Mesenchymal stem cell (in vitro differentiated cells and primary cell): ENCODE measurements around the gene GUCY1A1.
A peak's percentile ranks its signal among the peaks of the same experiment; 100 is the strongest.

Experiments used
- DNase-seq: peaks from one replicate; pipeline ENCODE4 v3.0.0-alpha.2; 2013
- H2AFZ ChIP-seq: one replicate; pipeline ENCODE4 v1.6.1; 2013; ENCODE audit warnings: low read depth, mild to moderate bottlenecking, control low read depth, inconsistent platforms, low read length, moderate library complexity
- H2AK5ac ChIP-seq: 2 replicates; pipeline ENCODE4 v1.6.1; 2013; ENCODE audit warnings: low read length, moderate library complexity, mild to moderate bottlenecking, inconsistent platforms; ENCODE audit not compliant: severe bottlenecking
- H2BK120ac ChIP-seq: one replicate; pipeline ENCODE4 v1.6.1; 2013; ENCODE audit warnings: low read depth, mild to moderate bottlenecking, inconsistent platforms, low read length, moderate library complexity
- H2BK12ac ChIP-seq, 2 experiments: one replicate each; pipeline ENCODE4 v1.6.1; 2013; ENCODE audit warnings: inconsistent platforms in 2 of 2, low read length in 2 of 2, mild to moderate bottlenecking in 2 of 2, moderate library complexity in 2 of 2, control low read depth in 1 of 2
- H2BK15ac ChIP-seq: one replicate; pipeline ENCODE4 v1.6.1; 2013; ENCODE audit warnings: mild to moderate bottlenecking, low read depth, inconsistent platforms; ENCODE audit not compliant: poor library complexity, severe bottlenecking
- H2BK5ac ChIP-seq: 2 replicates; pipeline ENCODE4 v1.6.1; 2013; ENCODE audit warnings: low read depth, mild to moderate bottlenecking, low read length, control low read depth, inconsistent platforms; ENCODE audit not compliant: poor library complexity, severe bottlenecking
- H3K14ac ChIP-seq, 2 experiments: one replicate each; pipeline ENCODE4 v1.6.1; 2013; ENCODE audit warnings: inconsistent platforms in 2 of 2, low read length in 2 of 2, control low read depth in 1 of 2, mild to moderate bottlenecking in 1 of 2, moderate library complexity in 1 of 2
- H3K18ac ChIP-seq, 2 experiments: one replicate each; pipeline ENCODE4 v1.6.1; 2013; ENCODE audit warnings: inconsistent platforms in 2 of 2, low read length in 2 of 2, control low read depth in 1 of 2, low read depth in 1 of 2, mild to moderate bottlenecking in 1 of 2
- H3K23ac ChIP-seq, 2 experiments: one replicate each; pipeline ENCODE4 v1.6.1; 2013; ENCODE audit warnings: inconsistent platforms in 2 of 2, low read length in 2 of 2, mild to moderate bottlenecking in 2 of 2, moderate library complexity in 2 of 2, control low read depth in 1 of 2
- H3K27ac ChIP-seq: 2 replicates; pipeline ENCODE4 v1.5.1; 2013; ENCODE audit warnings: mild to moderate bottlenecking, moderate library complexity, low read length, control low read depth, inconsistent platforms; ENCODE audit not compliant: poor library complexity, severe bottlenecking
- H3K27me3 ChIP-seq, 2 experiments: 2 replicates each; pipeline versions ENCODE4 v1.6.1 to v1.7.0; 2013; ENCODE audit warnings: low read length in 2 of 2, mild to moderate bottlenecking in 2 of 2, moderate library complexity in 2 of 2, control low read depth in 1 of 2, inconsistent platforms in 1 of 2; ENCODE audit not compliant: control insufficient read depth in 1 of 2, insufficient read depth in 1 of 2
- H3K36me3 ChIP-seq, 2 experiments: 2 replicates each; pipeline versions ENCODE4 v1.6.1 to v1.7.0; 2013; ENCODE audit warnings: low read length in 2 of 2, control low read depth in 1 of 2, inconsistent platforms in 1 of 2, low read depth in 1 of 2, mild to moderate bottlenecking in 1 of 2; ENCODE audit not compliant: insufficient read depth in 2 of 2, control insufficient read depth in 1 of 2
- H3K4ac ChIP-seq, 2 experiments: one replicate each; pipeline ENCODE4 v1.6.1; 2013; ENCODE audit warnings: inconsistent platforms in 2 of 2, low read length in 2 of 2, mild to moderate bottlenecking in 2 of 2, moderate library complexity in 2 of 2, control low read depth in 1 of 2, low read depth in 1 of 2
- H3K4me1 ChIP-seq: 2 replicates; pipeline ENCODE4 v1.6.1; 2013; ENCODE audit warnings: low read depth, low read length, control low read depth; ENCODE audit not compliant: control insufficient read depth, insufficient read depth
- H3K4me2 ChIP-seq: 2 replicates; pipeline ENCODE4 v1.6.1; 2013; ENCODE audit warnings: low read length, mild to moderate bottlenecking, inconsistent platforms; ENCODE audit not compliant: poor library complexity, severe bottlenecking
- H3K4me3 ChIP-seq, 2 experiments: 2 replicates each; pipeline versions ENCODE4 v1.5.1 to v1.7.0; 2013; ENCODE audit warnings: low read length in 2 of 2, mild to moderate bottlenecking in 2 of 2, control low read depth in 1 of 2, low read depth in 1 of 2; ENCODE audit not compliant: insufficient read depth in 1 of 2
- H3K79me1 ChIP-seq: replicated peaks from 2 replicates; pipeline ENCODE4 v1.6.1; 2013; ENCODE audit warnings: mild to moderate bottlenecking, control low read depth, low read length, inconsistent platforms; ENCODE audit not compliant: poor library complexity, severe bottlenecking
- H3K9ac ChIP-seq: 2 replicates; pipeline ENCODE4 v1.7.0; 2013; ENCODE audit warnings: mild to moderate bottlenecking, low read length, moderate library complexity
- H3K9me3 ChIP-seq: 2 replicates; pipeline ENCODE4 v1.7.0; 2013; ENCODE audit warnings: mild to moderate bottlenecking, low read length; ENCODE audit not compliant: control insufficient read depth
- H4K8ac ChIP-seq: one replicate; pipeline ENCODE4 v1.6.1; 2013; ENCODE audit warnings: inconsistent platforms, mild to moderate bottlenecking, low read length, moderate library complexity
- H4K91ac ChIP-seq: one replicate; pipeline ENCODE4 v1.6.1; 2013; ENCODE audit warnings: mild to moderate bottlenecking, low read length, inconsistent platforms
- WGBS: methylation state at CpG from one replicate; pipeline ENCODE4 v1.1.7; 2013; ENCODE audit warnings: mixed read lengths; 5-methylcytosine and 5-hydroxymethylcytosine counted together

GUCY1A1 gene

GRCh38 chr4:155749041-155749440 lies 82.4 kb downstream of the GUCY1A1 start:
- Histone ChIP-seq H3K23ac (no peak overlapping the region), H3K27me3 (no peaks in the 10 kb centered on the region), H2AK5ac (peak overlapping the region; percentile 29), H3K9ac (no peak overlapping the region), H3K4ac (no peak overlapping the region), H2AFZ (no peak overlapping the region), H4K8ac (no peak overlapping the region), H3K4me1 (peaks cover 3% of the 10 kb centered on the region), H3K9me3 (peaks cover 11% of the 10 kb centered on the region), H2BK12ac (no peak overlapping the region), H2BK5ac (no peak overlapping the region), H3K4me2 (no peak overlapping the region), H3K18ac (no peak overlapping the region), H3K14ac (no peak overlapping the region), H3K4me3 (no peak overlapping the region), H3K36me3 (no peaks in the 10 kb centered on the region), H2BK120ac (no peak overlapping the region), H2BK15ac (no peak overlapping the region), H3K79me1 (no peaks in the 10 kb centered on the region), H3K27ac (no peak overlapping the region), H4K91ac (no peak overlapping the region)
- WGBS, result 90% methylated on average over 2 of the region's 5 CpGs
- DNase-seq, result no peak

GRCh38 chr4:155751569-155751968 lies 84.9 kb downstream of the GUCY1A1 start:
- H4K91ac ChIP-seq, result no peak overlapping the region
- H2BK120ac ChIP-seq, result no peak overlapping the region
- H2BK12ac ChIP-seq, result no peak overlapping the region
- H3K4me2 ChIP-seq, result no peak overlapping the region
- no peak overlapping the region for H3K14ac ChIP-seq
- H2BK5ac ChIP-seq, result no peak overlapping the region
- H3K27me3 ChIP-seq, result no peaks in the 10 kb centered on the region
- no peak for DNase-seq
- H3K9me3 ChIP-seq, result no peaks in the 10 kb centered on the region
- H3K9ac ChIP-seq, result peak overlapping the region; percentile 9
- H3K79me1 ChIP-seq, result no peaks in the 10 kb centered on the region
- no peak overlapping the region for H3K18ac ChIP-seq
- no peak overlapping the region for H2BK15ac ChIP-seq
- peaks cover 3% of the 10 kb centered on the region for H3K4me1 ChIP-seq
- H3K36me3 ChIP-seq, result no peaks in the 10 kb centered on the region
- 81% methylated on average over 5 of the region's 5 CpGs for WGBS
- no peak overlapping the region for H3K23ac ChIP-seq
- H3K4ac ChIP-seq, result no peak overlapping the region
- no peak overlapping the region for H3K4me3 ChIP-seq
- H2AK5ac ChIP-seq, result no peak overlapping the region
- H2AFZ ChIP-seq, result no peak overlapping the region
- no peak overlapping the region for H3K27ac ChIP-seq
- H4K8ac ChIP-seq, result no peak overlapping the region

- no peak for DNase-seq
- H3K36me3 ChIP-seq, result no peaks in the 10 kb centered on the region
- H3K4me2 ChIP-seq, result no peak overlapping the region
- no peaks in the 10 kb centered on the region for H3K27me3 ChIP-seq
- no peak overlapping the region for H3K14ac ChIP-seq
- 97% methylated on average over 1 of the region's 1 CpG for WGBS
- H3K4ac ChIP-seq, result no peak overlapping the region
- peaks cover 6% of the 10 kb centered on the region for H3K79me1 ChIP-seq
- H3K4me1 ChIP-seq, result peaks cover 8% of the 10 kb centered on the region
- H3K4me3 ChIP-seq, result no peak overlapping the region
- H3K23ac ChIP-seq, result no peak overlapping the region
- no peak overlapping the region for H3K27ac ChIP-seq
- no peak overlapping the region for H3K18ac ChIP-seq
- no peak overlapping the region for H4K91ac ChIP-seq
- H3K9ac ChIP-seq, result no peak overlapping the region
- no peak overlapping the region for H2BK12ac ChIP-seq
- no peak overlapping the region for H2BK15ac ChIP-seq
- no peak overlapping the region for H2BK120ac ChIP-seq
- no peak overlapping the region for H2BK5ac ChIP-seq
- H3K9me3 ChIP-seq, result no peaks in the 10 kb centered on the region
- H2AK5ac ChIP-seq, result peak overlapping the region; percentile 91
- no peak overlapping the region for H4K8ac ChIP-seq
- H2AFZ ChIP-seq, result no peak overlapping the region
These were observed 91.2 kb downstream of the GUCY1A1 start for GRCh38 chr4:155757745-155758265.

- H3K4me1 ChIP-seq, result peaks cover 8% of the 10 kb centered on the region
- peak within 1 kb of the TSS; percentile 76 for H2BK5ac ChIP-seq
- peak within 1 kb of the TSS; percentile 86 for H2AFZ ChIP-seq
- no peaks in the 10 kb centered on the region for H3K9me3 ChIP-seq
- no peak within 1 kb of the TSS for H3K27ac ChIP-seq
- peak within 1 kb of the TSS; percentile 85 for H3K4me2 ChIP-seq
- DNase-seq, result peak; percentile 93
- H3K79me1 ChIP-seq, result peaks cover 7% of the 10 kb centered on the region
- peak within 1 kb of the TSS in 1 of 2 experiments; percentile 43 for H3K4ac ChIP-seq
- peak within 1 kb of the TSS; percentile 34 for H2BK120ac ChIP-seq
- H4K8ac ChIP-seq, result peak within 1 kb of the TSS; percentile 27
- H3K9ac ChIP-seq, result peak within 1 kb of the TSS; percentile 79
- H3K14ac ChIP-seq, result peak within 1 kb of the TSS in 1 of 2 experiments; percentile 72
- peak within 1 kb of the TSS in 1 of 2 experiments; percentile 64 for H3K23ac ChIP-seq
- H2BK12ac ChIP-seq, result peak within 1 kb of the TSS; percentile 83 to 89
- H3K27me3 ChIP-seq, result no peaks in the 10 kb centered on the region
- peak within 1 kb of the TSS; percentile 91 for H2AK5ac ChIP-seq
- peak within 1 kb of the TSS; percentile 50 for H4K91ac ChIP-seq
- no peaks in the 10 kb centered on the region for H3K36me3 ChIP-seq
- WGBS, result 11% methylated on average over 51 of the region's 51 CpGs
- H3K4me3 ChIP-seq, result peak within 1 kb of the TSS; percentile 84 to 87
- peak within 1 kb of the TSS; percentile 90 for H2BK15ac ChIP-seq
- peak within 1 kb of the TSS; percentile 70 to 82 for H3K18ac ChIP-seq
These were observed 92.1 kb downstream of the GUCY1A1 start, which contains the start of gene GUCY1B1 for GRCh38 chr4:155758481-155759371. GUCY1B1 (plus strand) TSS chr4:155759021; CDS start chr4:155759141, 120 bp downstream.
